GM19193 (cell line): ENCODE measurements around the gene DUS3L.

Experiments
- POLR2A ChIP-seq: IDR thresholded peaks from 4 replicates; pipeline ENCODE4 v1.6.1; 2011; ENCODE audit not compliant: insufficient read depth, insufficient read length; ENCODE audit errors: extremely low read depth

Gene DUS3L

DNA sequence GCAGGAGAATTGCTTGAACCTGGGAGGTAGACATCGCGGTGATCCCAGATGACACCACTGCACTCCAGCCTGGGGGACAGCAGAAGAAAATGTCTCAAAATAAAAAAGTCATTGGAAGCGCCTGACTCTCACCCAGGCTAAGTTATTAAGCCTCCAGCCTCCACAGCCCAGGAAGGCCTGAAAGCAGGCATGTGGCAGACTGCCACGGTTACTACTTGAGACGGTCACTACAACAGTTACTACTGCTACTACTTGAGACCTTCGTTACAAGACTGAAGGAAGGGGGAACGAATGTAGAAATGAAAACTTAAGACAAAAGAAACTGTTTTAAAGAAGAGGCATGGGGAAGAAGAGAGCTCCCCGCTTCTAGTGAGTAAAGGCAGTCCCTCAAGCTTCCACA lies 16.0 kb downstream of the DUS3L start:
- no peak for TF ChIP-seq POLR2A

DNA sequence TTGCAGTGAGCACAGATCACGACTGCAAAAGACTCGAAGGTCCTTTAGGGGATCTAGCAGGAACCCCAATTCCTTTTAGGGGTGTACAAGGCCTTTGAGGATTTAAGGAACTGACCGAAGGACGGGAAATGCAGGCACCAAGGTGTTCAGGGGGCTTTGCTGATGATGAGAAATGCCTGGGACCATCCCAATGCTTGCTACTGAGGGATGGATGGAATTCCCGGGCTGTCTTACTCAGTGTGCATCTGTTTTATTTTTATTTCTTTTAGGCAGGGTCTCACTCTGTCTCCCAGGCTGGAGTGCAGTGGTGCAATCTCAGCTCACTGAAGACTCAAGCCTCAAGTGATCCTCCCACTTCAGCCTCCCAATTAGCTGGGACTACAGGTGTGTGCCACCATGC lies 17.7 kb downstream of the DUS3L start:
- TF ChIP-seq POLR2A, result no peak

DNA sequence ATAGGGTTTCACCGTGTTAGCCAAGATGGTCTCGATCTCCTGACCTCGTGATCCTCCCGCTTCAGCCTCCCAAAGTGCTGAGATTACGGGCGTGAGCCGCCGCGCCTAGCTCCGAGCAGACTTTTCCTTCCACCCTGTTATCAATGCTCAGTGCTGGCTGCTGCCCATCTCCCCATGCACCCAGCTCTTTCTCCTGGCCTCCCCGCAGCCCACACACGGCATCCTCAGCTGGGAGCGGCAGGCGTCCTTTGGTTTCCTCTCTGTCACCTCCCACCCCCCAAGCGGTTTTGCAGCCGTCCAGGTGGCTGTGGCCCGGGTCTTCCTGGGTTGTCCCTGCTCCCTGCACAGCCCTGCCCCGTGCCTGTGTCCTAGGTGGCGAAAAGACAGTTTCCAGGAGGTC lies 18.5 kb downstream of the DUS3L start:
- TF ChIP-seq POLR2A, result no peak

DNA sequence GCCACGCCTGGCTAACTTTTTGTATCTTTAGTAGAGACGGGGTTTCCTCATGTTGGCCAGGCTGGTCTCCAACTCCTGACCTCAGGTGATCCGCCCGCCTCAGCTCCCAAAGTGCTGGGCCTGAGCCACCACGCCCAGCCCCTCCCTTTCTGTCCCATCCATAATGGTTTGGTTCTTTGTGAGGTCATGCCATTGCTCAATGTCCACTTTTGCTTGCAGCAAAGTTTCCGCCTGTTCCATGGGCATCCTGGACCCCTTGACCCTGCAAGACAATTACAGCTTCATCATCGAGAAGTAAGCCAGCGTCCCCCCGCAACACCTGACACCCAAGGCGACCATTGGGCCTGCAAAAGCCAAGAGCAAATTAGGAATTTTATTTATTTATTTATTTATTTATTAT lies 23.0 kb downstream of the DUS3L start:
- TF ChIP-seq POLR2A, result no peak

DNA sequence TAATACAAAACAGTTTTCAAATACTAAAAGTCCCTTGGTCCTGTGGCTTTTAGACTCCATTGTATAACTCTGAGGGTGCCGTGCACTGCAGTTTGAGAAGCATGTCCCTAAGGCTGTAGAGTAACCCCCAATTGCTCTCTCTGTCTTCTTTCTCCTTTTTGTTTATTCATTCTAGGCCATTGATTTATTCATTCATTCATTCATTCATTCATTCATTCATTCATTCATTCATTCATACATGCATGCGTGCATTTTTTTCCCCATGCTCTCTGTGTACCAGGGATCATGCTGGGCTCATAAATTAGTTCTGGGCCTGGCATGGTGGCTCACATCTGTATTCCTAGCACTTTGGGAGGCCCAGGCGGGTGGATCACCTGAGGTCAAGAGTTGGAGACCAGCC lies 25.7 kb downstream of the DUS3L start:
- no peak for TF ChIP-seq POLR2A

DNA sequence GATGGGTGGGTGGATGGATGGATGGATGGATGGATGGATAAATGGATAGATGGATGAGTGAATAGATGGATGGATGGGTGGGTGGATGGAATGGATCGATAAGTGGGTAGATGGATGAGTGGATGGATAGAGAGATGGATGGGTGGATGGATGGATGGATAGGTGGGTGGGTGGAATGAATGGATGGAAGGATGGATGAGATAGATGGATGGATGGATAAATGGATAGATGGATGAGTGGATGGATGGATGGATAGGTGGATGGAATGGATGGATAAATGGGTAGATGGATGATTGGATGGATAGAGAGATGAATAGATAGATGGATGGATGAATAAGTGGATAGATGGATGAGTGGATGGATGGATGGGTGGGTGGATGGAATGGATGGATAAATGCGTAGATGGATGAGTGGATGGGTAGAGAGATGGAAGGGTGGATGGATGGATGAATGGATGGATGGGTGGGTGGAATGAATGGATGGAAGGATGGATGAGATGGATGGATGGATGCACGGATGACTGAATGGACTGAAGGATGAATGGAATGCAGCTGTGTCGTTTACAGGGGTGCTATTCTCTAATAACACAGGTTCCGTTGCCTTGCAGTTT lies 28.2 kb downstream of the DUS3L start:
- no peak for TF ChIP-seq POLR2A

DNA sequence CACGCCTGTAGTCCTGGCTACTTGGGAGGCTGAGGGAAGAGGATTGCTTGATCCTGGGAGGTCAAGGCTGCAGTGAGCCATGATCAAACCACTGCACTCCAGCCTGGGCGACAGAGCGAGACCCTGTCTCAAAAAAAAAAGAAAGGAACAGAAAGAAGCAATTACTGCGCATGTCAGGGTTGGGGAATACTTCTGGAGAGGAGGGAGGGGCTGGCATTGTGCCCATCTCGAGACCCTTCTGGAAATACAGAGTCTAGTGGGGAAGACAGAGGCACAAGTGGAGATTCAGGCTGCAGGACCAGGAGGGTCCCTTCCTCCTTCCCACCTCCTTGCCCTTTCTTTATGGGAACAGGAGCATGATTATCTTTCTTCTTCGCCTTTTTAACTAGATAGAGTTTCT lies 37.2 kb downstream of the DUS3L start:
- TF ChIP-seq POLR2A, result no peak

DNA sequence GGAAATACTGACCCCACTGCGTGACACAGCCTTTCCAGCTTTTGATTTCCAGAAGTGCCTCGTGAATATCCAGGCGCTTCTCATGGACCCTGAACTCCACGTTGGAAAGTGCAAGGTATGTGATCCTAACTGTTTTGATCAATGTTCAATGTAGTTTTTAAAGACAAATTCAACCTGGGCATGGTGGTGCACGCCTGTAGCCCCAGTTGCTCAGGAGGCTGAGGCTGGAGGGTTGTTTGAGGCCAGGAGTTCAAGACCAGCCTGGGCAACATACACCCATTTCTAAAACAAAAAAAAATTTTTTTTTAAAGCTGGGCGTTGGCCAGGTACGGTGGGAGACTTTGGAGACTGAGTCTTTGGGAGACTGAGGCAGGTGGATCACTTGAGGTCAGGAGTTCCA lies 39.3 kb downstream of the DUS3L start:
- no peak for TF ChIP-seq POLR2A

DNA sequence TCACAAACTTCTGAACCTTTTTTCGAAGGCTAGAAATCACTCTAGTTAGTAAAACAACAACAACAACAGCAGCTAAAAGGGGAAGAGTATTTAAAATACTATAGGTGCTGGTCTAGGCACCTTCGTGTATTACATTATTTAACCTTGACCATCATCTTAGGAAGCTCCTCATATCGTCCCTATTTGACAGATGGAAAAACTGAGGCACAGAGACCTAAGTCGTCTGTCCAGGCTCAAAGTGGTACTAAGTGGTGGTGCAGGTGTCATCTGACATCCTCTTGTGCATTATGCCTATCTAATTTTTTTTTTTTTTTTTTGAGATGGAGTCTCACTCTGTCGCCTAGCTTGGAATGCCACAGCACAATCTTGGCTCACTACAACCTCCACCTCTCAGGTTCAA lies 41.5 kb downstream of the DUS3L start:
- TF ChIP-seq POLR2A, result no peak

DNA sequence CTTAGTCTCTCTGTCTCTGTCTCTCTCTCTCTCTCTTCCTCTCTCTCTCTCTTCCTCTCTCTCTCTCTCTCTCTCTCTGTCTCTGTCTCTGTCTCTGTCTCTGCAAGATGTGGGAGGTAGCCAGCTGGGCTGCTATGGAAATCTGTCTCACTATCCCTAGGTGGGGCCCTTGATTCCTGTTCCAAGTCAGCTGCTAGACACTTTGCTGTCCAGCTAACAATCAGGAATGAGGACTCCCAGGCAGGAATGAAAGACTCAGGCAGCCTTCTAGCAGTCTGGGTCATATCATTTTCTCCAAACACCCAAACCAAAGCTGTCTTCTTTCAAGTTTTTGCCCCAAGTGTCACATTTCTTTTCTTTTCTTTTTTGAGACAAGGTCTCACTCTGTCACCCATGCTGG lies 47.3 kb downstream of the DUS3L start:
- TF ChIP-seq POLR2A, result no peak

DNA sequence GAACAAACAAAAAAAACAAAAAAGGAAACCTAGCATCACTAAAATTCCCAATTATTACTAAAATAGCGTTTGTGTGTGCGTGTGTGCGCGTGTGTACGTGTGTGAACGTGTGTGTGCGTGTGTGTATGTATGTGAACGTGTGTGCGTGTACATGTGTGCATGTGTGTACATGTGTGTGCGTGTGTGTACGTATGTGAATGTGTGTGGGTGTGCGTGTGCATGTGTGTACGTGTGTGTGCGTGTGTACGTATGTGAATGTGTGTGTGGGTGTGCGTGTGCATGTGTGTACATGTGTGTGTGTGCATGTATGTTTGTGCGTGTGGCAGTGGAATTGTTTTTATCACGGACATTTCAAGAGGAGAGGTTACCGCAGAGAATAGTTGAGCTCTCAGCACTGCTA lies 48.9 kb downstream of the DUS3L start:
- no peak for TF ChIP-seq POLR2A

DNA sequence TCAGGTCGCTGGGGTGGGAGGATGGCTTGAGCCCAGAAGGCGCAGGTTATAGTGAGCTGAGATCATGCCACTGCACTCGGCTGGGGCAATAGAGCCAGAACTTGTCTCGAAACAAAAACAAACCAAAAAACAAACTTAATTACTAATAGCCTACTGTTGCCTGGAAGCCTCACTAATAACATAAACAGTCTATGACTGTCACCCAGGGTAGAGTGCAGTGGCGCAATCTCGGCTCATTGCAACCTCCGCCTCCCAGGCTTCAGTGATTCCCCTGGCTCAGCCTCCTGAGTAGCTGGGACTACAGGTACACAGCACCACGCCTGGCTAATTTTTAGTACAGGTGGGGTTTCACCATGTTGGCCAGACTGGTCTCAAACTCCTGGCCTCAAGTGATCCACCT lies 52.5 kb downstream of the DUS3L start:
- no peak for TF ChIP-seq POLR2A
